HEK293 (cell line): ENCODE measurements around the gene FBXO5.

Experiments used
- CTCF ChIA-PET: fragments of 350-600 bp; formaldehyde crosslinking; extraction: SDS; loops from one replicate; lab custom pipeline; 2021; ENCODE audit warnings: antibody characterized with exemption; lab: Yijun Ruan, JAX
- POLR2A ChIA-PET: fragments of 300-600 bp; formaldehyde crosslinking; extraction: SDS; loops from one replicate; lab custom pipeline; 2020; ENCODE audit warnings: antibody characterized with exemption, inconsistent platforms; lab: Yijun Ruan, JAX
- H3K27ac ChIP-seq: fragments of 200-500 bp; sonication (Bioruptor generic); 2 replicates; pipeline ENCODE4 v1.5.1; 2014; ENCODE audit warnings: low read depth, low read length, control low read depth, inconsistent platforms; ENCODE audit errors: extremely low read depth
- H3K36me3 ChIP-seq, 2 experiments: fragments of 200-500 bp in 1 of 2; sonication (Bioruptor generic) in 1 of 2; 1 replicate in 1 of 2; 2 replicates in 1 of 2; pipeline ENCODE4 v1.5.1; 2014 to 2017; ENCODE audit warnings: inconsistent platforms in 2 of 2, low read length in 2 of 2; ENCODE audit not compliant: control insufficient read depth in 2 of 2, insufficient read depth in 1 of 2
- H3K4me1 ChIP-seq: fragments of 200-500 bp; sonication (Bioruptor generic); 2 replicates; pipeline ENCODE4 v1.5.1; 2014; ENCODE audit warnings: mild to moderate bottlenecking, low read length, inconsistent platforms; ENCODE audit not compliant: control insufficient read depth, insufficient read depth
- H3K4me3 ChIP-seq: 2 replicates; pipeline ENCODE4 v1.5.1; 2011; ENCODE audit warnings: low read depth, mild to moderate bottlenecking, control low read depth, low read length, moderate library complexity
- H3K9me3 ChIP-seq: fragments of 200-500 bp; sonication (Bioruptor generic); 2 replicates; pipeline ENCODE4 v1.5.1; 2014; ENCODE audit warnings: low read depth, low read length, inconsistent platforms; ENCODE audit not compliant: control insufficient read depth, insufficient read depth
- GFI1B ChIP-seq: fragments of 450-650 bp; formaldehyde crosslinking; IDR thresholded peaks from 2 replicates; pipeline ENCODE4 v1.5.1; 2016; ENCODE audit warnings: missing biosample characterization, missing genetic modification characterization
- PRDM1 ChIP-seq: fragments of 450-650 bp; formaldehyde crosslinking; IDR thresholded peaks from 2 replicates; pipeline ENCODE4; 2016; ENCODE audit warnings: missing biosample characterization, missing genetic modification characterization
- RBAK ChIP-seq: fragments of 450-650 bp; formaldehyde crosslinking; IDR thresholded peaks from 2 replicates; pipeline ENCODE4 v1.5.1; 2016; ENCODE audit warnings: missing biosample characterization, missing genetic modification characterization
- SP7 ChIP-seq: fragments of 450-650 bp; formaldehyde crosslinking; IDR thresholded peaks from 2 replicates; pipeline ENCODE4 v1.5.1; 2016; ENCODE audit warnings: missing biosample characterization, missing genetic modification characterization
- ZNF37A ChIP-seq: fragments of 450-650 bp; IDR thresholded peaks from 2 replicates; pipeline ENCODE4 v1.5.1; 2018; ENCODE audit warnings: missing biosample characterization, missing genetic modification characterization
- ZNF530 ChIP-seq: fragments of 450-650 bp; formaldehyde crosslinking; IDR thresholded peaks from 2 replicates; pipeline ENCODE4 v1.5.1; 2016; ENCODE audit warnings: low read depth, missing biosample characterization, missing genetic modification characterization
- ZNF654 ChIP-seq: fragments of 450-650 bp; formaldehyde crosslinking; IDR thresholded peaks from 2 replicates; pipeline ENCODE4 v1.5.1; 2016; ENCODE audit warnings: low read depth, missing biosample characterization, missing genetic modification characterization
- ZNF707 ChIP-seq: fragments of 450-650 bp; formaldehyde crosslinking; IDR thresholded peaks from 2 replicates; pipeline ENCODE4 v1.5.1; 2016; ENCODE audit warnings: missing biosample characterization, missing genetic modification characterization
- ZNF837 ChIP-seq: fragments of 450-650 bp; formaldehyde crosslinking; IDR thresholded peaks from 2 replicates; pipeline ENCODE4 v1.5.1; 2016; ENCODE audit warnings: missing biosample characterization, missing genetic modification characterization
- ZNF843 ChIP-seq: fragments of 450-650 bp; formaldehyde crosslinking; IDR thresholded peaks from 2 replicates; pipeline ENCODE4 v1.5.1; 2016; ENCODE audit warnings: missing biosample characterization, missing genetic modification characterization
- TF ChIP-seq, protein P1 (sequence below): fragments of 450-650 bp; formaldehyde crosslinking; IDR thresholded peaks from 2 replicates; pipeline ENCODE4 v1.5.1; 2017; ENCODE audit warnings: missing biosample characterization, missing genetic modification characterization
- TF ChIP-seq, protein P2 (sequence below): fragments of 450-650 bp; formaldehyde crosslinking; IDR thresholded peaks from 2 replicates; pipeline ENCODE4 v1.5.1; 2017; ENCODE audit warnings: missing biosample characterization, missing genetic modification characterization
- TF ChIP-seq, protein P3 (sequence below): fragments of 450-650 bp; formaldehyde crosslinking; IDR thresholded peaks from 2 replicates; pipeline ENCODE4 v1.5.1; 2016; ENCODE audit warnings: missing biosample characterization, missing genetic modification characterization, borderline replicate concordance
- TF ChIP-seq, protein P4 (sequence below): fragments of 450-650 bp; formaldehyde crosslinking; IDR thresholded peaks from 2 replicates; pipeline ENCODE4 v1.5.1; 2016; ENCODE audit warnings: missing biosample characterization, missing genetic modification characterization

FBXO5 gene

DNA sequence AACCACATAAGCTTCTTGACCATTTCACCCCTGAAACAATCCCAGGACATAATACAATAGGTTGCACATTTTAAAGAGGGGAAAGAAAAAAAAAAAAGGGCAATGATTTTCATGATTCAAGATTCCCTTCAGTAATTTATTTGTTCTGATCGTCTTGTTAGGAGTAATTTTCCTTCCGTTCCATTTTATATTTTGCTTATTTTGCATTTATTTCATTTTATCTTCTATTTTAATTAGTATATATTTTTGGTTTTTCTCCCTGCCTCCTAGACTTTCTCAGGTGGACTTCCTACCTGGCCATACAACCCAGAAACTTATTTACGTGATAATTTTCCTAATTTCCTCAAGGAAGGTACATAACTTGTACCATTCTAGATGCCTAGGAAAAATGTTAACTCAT is 32.6 kb downstream of the FBXO5 start (continued):
- TF ChIP-seq, protein P1, sequence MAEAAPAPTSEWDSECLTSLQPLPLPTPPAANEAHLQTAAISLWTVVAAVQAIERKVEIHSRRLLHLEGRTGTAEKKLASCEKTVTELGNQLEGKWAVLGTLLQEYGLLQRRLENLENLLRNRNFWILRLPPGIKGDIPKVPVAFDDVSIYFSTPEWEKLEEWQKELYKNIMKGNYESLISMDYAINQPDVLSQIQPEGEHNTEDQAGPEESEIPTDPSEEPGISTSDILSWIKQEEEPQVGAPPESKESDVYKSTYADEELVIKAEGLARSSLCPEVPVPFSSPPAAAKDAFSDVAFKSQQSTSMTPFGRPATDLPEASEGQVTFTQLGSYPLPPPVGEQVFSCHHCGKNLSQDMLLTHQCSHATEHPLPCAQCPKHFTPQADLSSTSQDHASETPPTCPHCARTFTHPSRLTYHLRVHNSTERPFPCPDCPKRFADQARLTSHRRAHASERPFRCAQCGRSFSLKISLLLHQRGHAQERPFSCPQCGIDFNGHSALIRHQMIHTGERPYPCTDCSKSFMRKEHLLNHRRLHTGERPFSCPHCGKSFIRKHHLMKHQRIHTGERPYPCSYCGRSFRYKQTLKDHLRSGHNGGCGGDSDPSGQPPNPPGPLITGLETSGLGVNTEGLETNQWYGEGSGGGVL (tag by site-specific recombination): no peak
- TF ChIP-seq, protein P2, sequence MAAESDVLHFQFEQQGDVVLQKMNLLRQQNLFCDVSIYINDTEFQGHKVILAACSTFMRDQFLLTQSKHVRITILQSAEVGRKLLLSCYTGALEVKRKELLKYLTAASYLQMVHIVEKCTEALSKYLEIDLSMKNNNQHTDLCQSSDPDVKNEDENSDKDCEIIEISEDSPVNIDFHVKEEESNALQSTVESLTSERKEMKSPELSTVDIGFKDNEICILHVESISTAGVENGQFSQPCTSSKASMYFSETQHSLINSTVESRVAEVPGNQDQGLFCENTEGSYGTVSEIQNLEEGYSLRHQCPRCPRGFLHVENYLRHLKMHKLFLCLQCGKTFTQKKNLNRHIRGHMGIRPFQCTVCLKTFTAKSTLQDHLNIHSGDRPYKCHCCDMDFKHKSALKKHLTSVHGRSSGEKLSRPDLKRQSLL: no peak
- TF ChIP-seq, protein P3, sequence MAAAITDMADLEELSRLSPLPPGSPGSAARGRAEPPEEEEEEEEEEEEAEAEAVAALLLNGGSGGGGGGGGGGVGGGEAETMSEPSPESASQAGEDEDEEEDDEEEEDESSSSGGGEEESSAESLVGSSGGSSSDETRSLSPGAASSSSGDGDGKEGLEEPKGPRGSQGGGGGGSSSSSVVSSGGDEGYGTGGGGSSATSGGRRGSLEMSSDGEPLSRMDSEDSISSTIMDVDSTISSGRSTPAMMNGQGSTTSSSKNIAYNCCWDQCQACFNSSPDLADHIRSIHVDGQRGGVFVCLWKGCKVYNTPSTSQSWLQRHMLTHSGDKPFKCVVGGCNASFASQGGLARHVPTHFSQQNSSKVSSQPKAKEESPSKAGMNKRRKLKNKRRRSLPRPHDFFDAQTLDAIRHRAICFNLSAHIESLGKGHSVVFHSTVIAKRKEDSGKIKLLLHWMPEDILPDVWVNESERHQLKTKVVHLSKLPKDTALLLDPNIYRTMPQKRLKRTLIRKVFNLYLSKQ (tag by site-specific recombination): no peak
- TF ChIP-seq SP7 (tag by site-specific recombination): no peak
- TF ChIP-seq, all 188 proteins: peak for 0

DNA sequence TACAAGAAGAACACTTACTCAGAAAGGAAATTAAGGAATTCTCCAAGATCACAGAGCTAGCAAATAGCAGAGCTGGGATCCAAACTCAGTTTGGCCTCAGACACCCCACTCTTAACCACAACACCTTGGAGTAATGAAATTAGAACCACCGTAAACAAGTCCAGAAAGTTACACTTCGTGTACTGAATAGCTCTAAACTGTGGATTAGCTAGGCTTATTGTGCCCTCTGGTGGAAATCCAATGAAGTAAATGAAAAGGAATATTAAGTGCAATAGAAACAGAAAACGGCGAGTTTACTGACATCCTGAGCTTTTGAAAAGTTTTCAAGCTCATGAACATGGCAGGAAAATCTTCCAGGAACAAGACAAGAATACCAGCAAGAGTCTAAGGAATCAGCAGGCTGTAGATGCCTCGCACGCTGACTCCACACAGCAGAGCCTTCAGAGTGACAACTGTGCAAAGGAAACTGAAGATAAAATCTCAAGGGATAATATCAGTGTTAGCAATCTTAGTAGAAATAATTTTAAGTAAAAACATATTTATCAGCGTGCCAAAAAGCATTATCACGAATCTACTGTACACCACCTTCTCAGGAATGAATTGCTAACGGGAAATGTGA is 34.6 kb downstream of the FBXO5 start:
- no peak overlapping the region for H3K4me3 ChIP-seq
- H3K27ac ChIP-seq: no peak overlapping the region
- POLR2A ChIA-PET: interaction anchor here (1.1 kb wide), 1 partner anchor 35 kb away, joined by 9 read pairs; the partner anchor contains the start of gene FBXO5

DNA sequence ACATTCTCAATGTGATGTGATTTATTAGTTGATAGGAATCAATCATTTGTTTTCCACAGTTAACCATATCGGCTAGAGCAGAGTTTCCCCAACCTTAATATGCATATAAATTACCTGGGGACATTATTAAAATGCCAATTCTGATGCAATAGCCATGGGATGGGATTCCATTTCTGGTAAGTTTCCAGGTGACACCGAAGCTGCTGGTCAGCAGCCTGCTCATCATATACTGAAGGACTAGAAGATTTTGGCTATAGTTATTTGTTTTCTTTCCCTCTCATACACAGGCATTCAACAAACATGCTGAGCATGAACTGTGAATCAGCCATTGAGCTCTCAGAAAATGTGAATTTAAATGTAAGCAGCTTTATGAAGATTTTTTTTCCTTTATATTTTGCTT is 35.8 kb downstream of the FBXO5 start:
- Histone ChIP-seq H3K36me3 (no peaks in the 10 kb centered on the region), H3K4me3 (no peak overlapping the region), H3K9me3 (no peaks in the 10 kb centered on the region), H3K4me1 (no peaks in the 10 kb centered on the region), H3K27ac (no peak overlapping the region)
- CTCF ChIA-PET: interaction anchor here (0.6 to 6.8 kb wide), 10 partner anchors 9 to 219 kb away, joined by 3 to 140 read pairs (median 5); partner anchors contain the start of gene VIP
- TF ChIP-seq ZNF837 (tag by site-specific recombination): no peak
- TF ChIP-seq RBAK: no peak
- TF ChIP-seq ZNF843 (tag by site-specific recombination): no peak
- no peak for TF ChIP-seq GFI1B (tag by site-specific recombination)
- TF ChIP-seq ZNF530 (tag by site-specific recombination): no peak
- POLR2A ChIA-PET: no interaction called here

More for the DNA sequence above, 34.6 kb downstream of the FBXO5 start:
- Histone ChIP-seq H3K36me3 (no peaks in the 10 kb centered on the region), H3K9me3 (no peaks in the 10 kb centered on the region)
- TF ChIP-seq ZNF37A (tag by site-specific recombination) (no peak), ZNF707 (tag by site-specific recombination) (peak; percentile 37; the same call in 1 of the 2 replicates), PRDM1 (peak; percentile 44), ZNF654 (tag by site-specific recombination) (peak; percentile 87)
- TF ChIP-seq, protein P4, sequence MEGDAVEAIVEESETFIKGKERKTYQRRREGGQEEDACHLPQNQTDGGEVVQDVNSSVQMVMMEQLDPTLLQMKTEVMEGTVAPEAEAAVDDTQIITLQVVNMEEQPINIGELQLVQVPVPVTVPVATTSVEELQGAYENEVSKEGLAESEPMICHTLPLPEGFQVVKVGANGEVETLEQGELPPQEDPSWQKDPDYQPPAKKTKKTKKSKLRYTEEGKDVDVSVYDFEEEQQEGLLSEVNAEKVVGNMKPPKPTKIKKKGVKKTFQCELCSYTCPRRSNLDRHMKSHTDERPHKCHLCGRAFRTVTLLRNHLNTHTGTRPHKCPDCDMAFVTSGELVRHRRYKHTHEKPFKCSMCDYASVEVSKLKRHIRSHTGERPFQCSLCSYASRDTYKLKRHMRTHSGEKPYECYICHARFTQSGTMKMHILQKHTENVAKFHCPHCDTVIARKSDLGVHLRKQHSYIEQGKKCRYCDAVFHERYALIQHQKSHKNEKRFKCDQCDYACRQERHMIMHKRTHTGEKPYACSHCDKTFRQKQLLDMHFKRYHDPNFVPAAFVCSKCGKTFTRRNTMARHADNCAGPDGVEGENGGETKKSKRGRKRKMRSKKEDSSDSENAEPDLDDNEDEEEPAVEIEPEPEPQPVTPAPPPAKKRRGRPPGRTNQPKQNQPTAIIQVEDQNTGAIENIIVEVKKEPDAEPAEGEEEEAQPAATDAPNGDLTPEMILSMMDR (tag by site-specific recombination): peak; percentile 55
- TF ChIP-seq, all 188 proteins: peak for 4
- CTCF ChIA-PET: interaction anchor here (0.6 to 6.8 kb wide), 56 partner anchors 8 to 790 kb away, joined by 3 to 140 read pairs (median 4); partner anchors contain the start of gene VIP
- H3K4me1 ChIP-seq: no peaks in the 10 kb centered on the region
